NB4 (cell line): ENCODE results near the gene AP1B1.
A peak's percentile ranks its signal among the peaks of the same experiment; 100 is the strongest.

Source experiments
- DNase-seq: peaks from one replicate; pipeline ENCODE4 v3.0.0; 2010; ENCODE audit warnings: low read depth
- H3K4me3 ChIP-seq: one replicate; pipeline ENCODE4 v1.5.1; 2011; ENCODE audit warnings: mild to moderate bottlenecking, low read depth, low read length, moderate library complexity
- MYC ChIP-seq: IDR thresholded peaks from 2 replicates; pipeline ENCODE4 v1.6.1; 2011; ENCODE audit warnings: low read depth, low read length
- POLR2A ChIP-seq: IDR thresholded peaks from 2 replicates; pipeline ENCODE4 v1.6.1; 2011; ENCODE audit warnings: mild to moderate bottlenecking; ENCODE audit not compliant: insufficient read length; ENCODE audit errors: extremely low read depth
- TF ChIP-seq, protein P1 (sequence below): IDR thresholded peaks from 2 replicates; pipeline ENCODE4 v1.6.1; 2011; ENCODE audit warnings: low read depth, low read length
- TF ChIP-seq, protein P2 (sequence below): IDR thresholded peaks from one replicate; pipeline ENCODE4 v1.5.1; 2012; ENCODE audit warnings: low read depth, low read length

AP1B1 gene

DNA sequence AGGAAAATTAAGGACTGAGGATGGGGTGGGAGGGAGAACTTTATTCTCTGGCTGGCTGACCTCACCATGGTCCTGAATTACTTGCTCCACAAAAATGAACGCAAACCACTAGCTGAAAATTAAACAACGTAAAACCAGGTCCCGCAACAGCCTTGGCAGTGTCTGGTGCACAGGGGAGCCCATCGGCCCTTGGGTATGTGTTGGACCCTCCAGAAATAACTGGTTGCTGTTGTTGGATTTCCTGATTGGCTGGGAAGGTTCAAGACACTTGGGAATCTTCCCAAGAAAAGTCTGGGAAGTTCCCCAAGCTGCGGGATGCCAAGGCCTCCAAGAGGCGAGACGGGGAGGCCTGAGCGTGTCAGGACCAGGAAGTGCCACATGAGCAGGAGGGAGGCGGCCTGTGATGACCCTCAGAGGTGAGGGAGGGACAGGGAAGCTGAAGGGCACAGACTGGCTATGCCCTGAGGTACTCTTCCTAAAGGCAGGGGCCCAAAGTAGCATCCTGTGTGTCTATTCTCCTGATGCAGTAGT lies 62.5 kb downstream of the AP1B1 start:
- no peak for DNase-seq
- TF ChIP-seq MYC: no peak
- TF ChIP-seq, protein P1, sequence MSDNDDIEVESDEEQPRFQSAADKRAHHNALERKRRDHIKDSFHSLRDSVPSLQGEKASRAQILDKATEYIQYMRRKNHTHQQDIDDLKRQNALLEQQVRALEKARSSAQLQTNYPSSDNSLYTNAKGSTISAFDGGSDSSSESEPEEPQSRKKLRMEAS: no peak
- TF ChIP-seq, protein P2, sequence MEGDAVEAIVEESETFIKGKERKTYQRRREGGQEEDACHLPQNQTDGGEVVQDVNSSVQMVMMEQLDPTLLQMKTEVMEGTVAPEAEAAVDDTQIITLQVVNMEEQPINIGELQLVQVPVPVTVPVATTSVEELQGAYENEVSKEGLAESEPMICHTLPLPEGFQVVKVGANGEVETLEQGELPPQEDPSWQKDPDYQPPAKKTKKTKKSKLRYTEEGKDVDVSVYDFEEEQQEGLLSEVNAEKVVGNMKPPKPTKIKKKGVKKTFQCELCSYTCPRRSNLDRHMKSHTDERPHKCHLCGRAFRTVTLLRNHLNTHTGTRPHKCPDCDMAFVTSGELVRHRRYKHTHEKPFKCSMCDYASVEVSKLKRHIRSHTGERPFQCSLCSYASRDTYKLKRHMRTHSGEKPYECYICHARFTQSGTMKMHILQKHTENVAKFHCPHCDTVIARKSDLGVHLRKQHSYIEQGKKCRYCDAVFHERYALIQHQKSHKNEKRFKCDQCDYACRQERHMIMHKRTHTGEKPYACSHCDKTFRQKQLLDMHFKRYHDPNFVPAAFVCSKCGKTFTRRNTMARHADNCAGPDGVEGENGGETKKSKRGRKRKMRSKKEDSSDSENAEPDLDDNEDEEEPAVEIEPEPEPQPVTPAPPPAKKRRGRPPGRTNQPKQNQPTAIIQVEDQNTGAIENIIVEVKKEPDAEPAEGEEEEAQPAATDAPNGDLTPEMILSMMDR: no peak
- no peak for TF ChIP-seq POLR2A
- no peak overlapping the region for H3K4me3 ChIP-seq

DNA sequence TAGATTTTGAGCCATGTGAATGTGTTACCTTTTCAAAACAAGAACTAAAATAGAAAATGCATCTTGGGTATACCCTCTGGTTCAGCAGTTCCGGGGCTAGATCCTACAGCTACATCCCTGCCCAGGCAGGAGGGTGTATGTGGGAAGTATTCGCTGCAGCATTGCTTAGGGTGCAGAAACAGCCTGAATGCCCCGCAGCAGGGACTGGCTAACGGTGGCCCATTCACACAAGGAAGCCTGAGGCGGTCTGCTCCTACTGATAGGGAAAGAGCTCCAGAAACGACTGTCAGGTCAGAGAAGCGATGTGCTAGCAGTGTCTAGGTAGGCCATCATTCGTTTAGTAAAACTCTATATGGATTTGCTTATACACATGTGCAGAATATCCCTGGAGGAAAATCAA lies 63.0 kb downstream of the AP1B1 start:
- no peak for DNase-seq
- TF ChIP-seq, protein P1: no peak
- TF ChIP-seq, protein P2: no peak
- TF ChIP-seq MYC: no peak
- TF ChIP-seq POLR2A: no peak
- H3K4me3 ChIP-seq: no peak overlapping the region

DNA sequence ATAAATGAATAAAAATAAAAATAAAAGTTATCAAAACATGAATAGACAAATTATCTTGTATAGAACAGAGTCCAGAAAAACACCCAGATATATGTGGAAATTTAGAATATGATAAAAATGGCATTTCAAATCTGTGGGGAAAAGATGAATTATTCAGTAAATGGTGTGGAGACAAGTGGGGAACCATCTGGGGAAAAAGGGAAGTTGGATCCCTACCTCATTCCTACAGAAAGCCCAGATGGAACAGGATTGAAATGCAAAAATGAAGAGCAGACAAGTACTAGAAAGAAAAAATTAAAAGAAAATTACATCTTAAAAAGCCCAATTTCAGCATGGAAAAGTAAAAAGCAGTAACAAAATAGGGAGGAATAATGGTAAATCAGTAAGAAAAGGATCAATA lies 64.7 kb downstream of the AP1B1 start:
- no peak for TF ChIP-seq MYC
- TF ChIP-seq, protein P2: no peak
- no peak for TF ChIP-seq POLR2A
- TF ChIP-seq, protein P1: no peak
- DNase-seq: no peak

DNA sequence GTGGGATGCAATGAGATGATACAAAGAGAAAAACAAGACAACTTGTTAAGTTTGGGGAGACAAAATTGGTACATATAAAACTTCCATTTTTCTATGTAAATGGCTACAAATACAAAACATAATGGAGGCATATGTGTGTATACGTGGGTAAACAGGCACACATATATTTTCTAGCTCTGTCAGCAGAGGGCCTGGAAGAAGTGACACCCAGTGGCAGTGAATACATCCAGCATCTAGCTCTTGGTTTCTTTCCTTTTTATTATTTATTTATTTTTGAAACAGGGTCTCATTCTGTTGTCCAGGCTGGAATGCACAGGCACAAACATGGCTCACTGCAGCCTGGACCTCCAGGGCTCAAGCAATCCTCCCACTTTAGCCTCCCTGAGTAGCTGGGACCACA lies 67.8 kb downstream of the AP1B1 start:
- TF ChIP-seq, protein P2: peak; percentile 29
- TF ChIP-seq POLR2A (no peak), MYC (no peak)
- TF ChIP-seq, protein P1: no peak
- H3K4me3 ChIP-seq: no peak overlapping the region
- peak; percentile 33 for DNase-seq

More for the DNA sequence above, 64.7 kb downstream of the AP1B1 start:
- no peak overlapping the region for H3K4me3 ChIP-seq

DNA sequence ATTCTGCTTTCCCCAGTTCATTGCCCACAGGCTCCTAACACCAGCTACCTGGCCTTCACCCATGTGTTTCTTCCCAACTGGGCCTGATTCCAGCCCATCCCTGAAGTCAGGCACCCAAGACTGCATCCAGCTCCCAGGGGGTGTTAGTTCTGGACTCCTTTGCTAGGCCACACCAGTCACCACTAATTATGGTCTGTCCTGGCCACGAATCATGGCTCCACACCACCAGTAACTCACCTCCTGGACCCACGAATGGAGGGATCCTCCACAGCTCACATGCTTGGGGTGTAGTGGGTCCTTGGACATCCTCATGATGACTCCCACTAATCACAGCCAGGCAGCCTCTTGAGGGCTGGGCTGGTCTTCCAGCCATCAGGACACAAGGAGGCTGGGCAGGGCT lies 69.3 kb downstream of the AP1B1 start:
- TF ChIP-seq POLR2A: no peak
- TF ChIP-seq, protein P2: no peak
- TF ChIP-seq MYC: no peak
- no peak overlapping the region for H3K4me3 ChIP-seq
- DNase-seq: no peak
